ENCODE measurements around the gene GALNT14.

GALNT14 gene

GRCh38 chr2:31069643-31070325 is 68.5 kb downstream of the GALNT14 start:
- H3K9me3 ChIP-seq (ENCODE audit: control insufficient read depth, insufficient read depth, low read depth, low read length), result no peaks in the 10 kb centered on the region
- TF ChIP-seq WT1 (tag by site-specific recombination; IDR thresholded peaks at IDR 0.05), result no peak
- no peak for TF ChIP-seq ZNF114 (tag by site-specific recombination; IDR thresholded peaks at IDR 0.05)
- no peak for TF ChIP-seq GFI1B (tag by site-specific recombination; IDR thresholded peaks at IDR 0.05)
- H3K4me3 ChIP-seq (ENCODE audit: low read depth, low read length), result no peak overlapping the region
- POLR2A ChIA-PET, result no interaction called here
- H3K36me3 ChIP-seq (ENCODE audit: control insufficient read depth in 2 of 2, insufficient read depth in 1 of 2, low read length in 2 of 2), result no peaks in the 10 kb centered on the region
- H3K4me1 ChIP-seq (ENCODE audit: control insufficient read depth, insufficient read depth, low read length), result no peaks in the 10 kb centered on the region
- CTCF ChIA-PET, result interaction anchor here (0.6 kb wide), 1 partner anchor 344 kb away, joined by 3 read pairs; no protein-coding TSS in a partner anchor
- H3K27ac ChIP-seq (ENCODE audit: extremely low read depth, low read depth, low read length), result no peak overlapping the region

- POLR2A ChIA-PET, result no interaction called here
- no peak overlapping the region for H3K27ac ChIP-seq (ENCODE audit: extremely low read depth, low read depth, low read length)
- H3K36me3 ChIP-seq (ENCODE audit: control insufficient read depth in 2 of 2, insufficient read depth in 1 of 2, low read length in 2 of 2), result no peaks in the 10 kb centered on the region
- no peaks in the 10 kb centered on the region for H3K4me1 ChIP-seq (ENCODE audit: control insufficient read depth, insufficient read depth, low read length)
- H3K4me3 ChIP-seq (ENCODE audit: low read depth, low read length), result no peak overlapping the region
- CTCF ChIA-PET, result no interaction called here
- no peaks in the 10 kb centered on the region for H3K9me3 ChIP-seq (ENCODE audit: control insufficient read depth, insufficient read depth, low read depth, low read length)
- TF ChIP-seq ZNF280C (tag by site-specific recombination; IDR thresholded peaks at IDR 0.05) (no peak), ZBTB21 (tag by site-specific recombination; IDR thresholded peaks at IDR 0.05) (no peak), KLF7 (tag by site-specific recombination; IDR thresholded peaks at IDR 0.05; ENCODE audit: borderline replicate concordance) (no peak), ZNF785 (tag by site-specific recombination; IDR thresholded peaks at IDR 0.05) (no peak), HIC1 (tag by site-specific recombination; IDR thresholded peaks at IDR 0.05) (no peak)
These were observed 71.0 kb downstream of the GALNT14 start for GRCh38 chr2:31067259-31067658.

- Histone ChIP-seq H3K4me3 (ENCODE audit: low read depth, low read length) (no peak overlapping the region), H3K9me3 (ENCODE audit: control insufficient read depth, insufficient read depth, low read depth, low read length) (no peaks in the 10 kb centered on the region), H3K4me1 (ENCODE audit: control insufficient read depth, insufficient read depth, low read length) (no peaks in the 10 kb centered on the region), H3K27ac (ENCODE audit: extremely low read depth, low read depth, low read length) (no peak overlapping the region), H3K36me3 (ENCODE audit: control insufficient read depth in 2 of 2, insufficient read depth in 1 of 2, low read length in 2 of 2) (no peaks in the 10 kb centered on the region)
- ChIA-PET POLR2A (no interaction called here), CTCF (no interaction called here)
- TF ChIP-seq PBX3 (CRISPR knock-in tag; IDR thresholded peaks at IDR 0.05) (no peak), MYNN (tag by site-specific recombination; IDR thresholded peaks at IDR 0.05; ENCODE audit: borderline replicate concordance) (no peak), ZNF48 (tag by site-specific recombination; IDR thresholded peaks at IDR 0.05) (no peak), ZNF830 (tag by site-specific recombination; IDR thresholded peaks at IDR 0.05; ENCODE audit: low read depth) (no peak), ZBTB26 (tag by site-specific recombination; optimal IDR thresholded peaks at IDR 0.05) (no peak), AEBP2 (tag by site-specific recombination; IDR thresholded peaks at IDR 0.05; ENCODE audit: borderline replicate concordance) (no peak), ZNF776 (tag by site-specific recombination; IDR thresholded peaks at IDR 0.05; ENCODE audit: borderline replicate concordance) (no peak), ZSCAN4 (tag by site-specific recombination; IDR thresholded peaks at IDR 0.05) (no peak), ZNF488 (tag by site-specific recombination; IDR thresholded peaks at IDR 0.05) (no peak), ZBTB7A (tag by site-specific recombination; IDR thresholded peaks at IDR 0.05; ENCODE audit: low read depth) (no peak)
These were observed 71.7 kb downstream of the GALNT14 start for GRCh38 chr2:31066551-31066950.
